ENCODE measurements around the gene MOB3B.

Gene MOB3B

DNA sequence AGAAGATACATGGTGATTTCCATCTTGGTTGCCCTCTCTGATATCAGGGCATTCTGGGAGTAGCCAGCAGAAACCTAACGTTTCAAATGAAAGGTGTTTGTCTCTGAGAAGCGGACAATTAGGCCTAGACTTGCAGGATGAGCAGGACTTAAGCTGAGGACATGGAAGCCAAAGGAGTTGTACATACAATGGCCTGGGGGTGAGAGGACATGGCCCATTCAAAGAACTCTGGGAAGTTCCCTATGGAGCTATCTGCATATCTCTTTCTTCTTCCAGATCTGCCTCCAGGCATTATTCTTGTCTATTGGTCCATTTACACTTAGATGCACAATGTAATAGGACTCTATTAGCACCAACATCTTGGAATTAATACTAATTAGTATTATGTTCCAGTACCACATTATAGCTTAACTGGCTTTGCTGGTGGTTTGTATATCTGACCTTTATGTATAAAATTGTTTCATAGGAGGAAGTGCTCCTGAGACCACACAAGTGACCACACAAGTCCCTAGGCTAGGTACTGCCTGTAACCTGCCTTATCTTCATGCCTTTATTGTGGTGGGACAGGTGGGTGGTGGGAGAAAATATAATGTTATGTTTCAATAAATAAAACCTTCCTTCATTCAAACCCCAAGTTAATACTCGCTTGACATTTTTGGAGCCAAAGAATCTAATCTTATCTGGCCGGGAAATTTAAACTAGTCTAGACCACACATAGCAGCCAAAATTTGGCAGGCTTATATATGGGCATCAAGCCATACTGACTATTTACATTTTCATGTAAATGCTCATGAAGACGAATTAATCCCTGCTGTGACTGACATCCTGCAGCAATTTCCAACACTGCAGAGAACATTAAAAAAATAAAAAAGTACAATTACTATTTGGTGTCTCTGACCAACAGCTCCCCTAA is 180.6 kb downstream of the MOB3B start:
- in situ Hi-C loops (cut with MboI; ENCODE audit: low sequenced_read_pairs): no loop called here

DNA sequence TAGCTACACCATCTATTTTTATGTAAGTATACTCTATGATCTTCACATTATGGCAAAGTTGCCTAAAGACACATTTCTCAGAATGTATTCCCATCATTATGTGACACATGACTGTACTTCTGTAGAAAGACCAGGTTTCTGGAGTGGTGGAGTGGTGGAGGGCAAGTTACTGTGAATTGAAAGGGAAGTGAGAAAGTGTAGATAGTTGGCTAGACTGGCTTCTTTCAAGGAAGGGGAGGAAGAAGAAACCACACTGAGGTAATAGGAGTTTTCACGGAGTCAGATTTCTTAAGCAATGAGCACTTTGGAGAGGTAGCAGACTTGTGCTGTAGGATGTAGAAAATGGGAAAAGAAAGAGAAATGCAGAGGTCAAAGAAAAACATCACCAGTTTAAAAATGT is 181.7 kb downstream of the MOB3B start:
- in situ Hi-C loops (cut with MboI; ENCODE audit: low sequenced_read_pairs): no loop called here

DNA sequence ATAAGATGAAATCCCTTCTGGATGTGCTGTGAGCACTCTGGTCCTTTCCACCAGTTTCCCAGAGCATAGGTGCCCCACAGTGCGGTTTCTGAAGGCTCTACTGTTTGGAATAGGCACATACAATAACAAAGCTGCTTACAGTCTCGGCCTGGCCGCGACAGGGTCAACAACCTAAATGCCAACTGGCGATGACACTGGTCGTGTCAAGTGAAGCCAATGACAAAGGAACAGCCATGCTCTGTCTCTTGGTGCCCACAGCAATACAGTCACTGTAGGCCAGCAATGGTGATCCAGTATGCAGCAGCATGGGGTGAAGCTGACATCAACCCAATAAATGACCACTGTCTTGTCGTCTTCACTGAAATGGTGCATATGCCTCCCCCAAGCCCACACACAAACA is 184.8 kb downstream of the MOB3B start:
- in situ Hi-C loops (cut with MboI; ENCODE audit: low sequenced_read_pairs): no loop called here

DNA sequence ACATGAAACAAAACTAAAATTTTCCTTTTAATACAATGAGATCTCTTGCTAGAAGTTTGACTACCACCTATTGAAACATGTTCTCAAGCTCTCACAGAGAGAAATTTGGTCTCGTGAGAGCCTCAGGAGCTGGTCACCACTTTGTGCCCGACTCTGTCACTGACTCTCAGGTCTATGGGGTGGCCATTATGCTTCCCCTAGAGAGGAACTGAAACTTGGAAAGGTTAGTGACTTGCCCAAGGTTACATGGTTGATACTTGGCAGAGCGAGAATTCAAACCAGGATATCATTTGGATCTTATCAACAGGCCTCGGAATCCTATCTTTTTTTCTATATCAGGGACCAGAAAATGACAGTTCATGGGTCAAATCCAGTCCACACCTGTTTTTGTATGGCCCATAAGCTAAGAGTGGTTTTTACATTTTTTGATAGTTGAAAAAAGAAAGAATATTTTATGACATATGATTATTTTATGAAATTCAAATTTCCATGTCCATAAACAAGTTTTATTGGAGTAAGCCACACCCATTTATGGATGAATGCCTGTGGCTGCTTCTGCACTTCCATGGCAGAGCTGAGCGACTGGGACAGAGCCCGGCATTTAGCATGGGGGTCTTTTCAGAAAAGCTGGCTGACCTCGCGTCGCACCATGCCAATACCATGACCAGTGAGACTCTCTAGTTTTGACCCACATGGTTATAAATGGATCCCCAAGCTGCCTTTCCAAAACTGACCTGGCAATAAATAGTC is 187.9 kb downstream of the MOB3B start:
- in situ Hi-C loops (cut with MboI; ENCODE audit: low sequenced_read_pairs): no loop called here

DNA sequence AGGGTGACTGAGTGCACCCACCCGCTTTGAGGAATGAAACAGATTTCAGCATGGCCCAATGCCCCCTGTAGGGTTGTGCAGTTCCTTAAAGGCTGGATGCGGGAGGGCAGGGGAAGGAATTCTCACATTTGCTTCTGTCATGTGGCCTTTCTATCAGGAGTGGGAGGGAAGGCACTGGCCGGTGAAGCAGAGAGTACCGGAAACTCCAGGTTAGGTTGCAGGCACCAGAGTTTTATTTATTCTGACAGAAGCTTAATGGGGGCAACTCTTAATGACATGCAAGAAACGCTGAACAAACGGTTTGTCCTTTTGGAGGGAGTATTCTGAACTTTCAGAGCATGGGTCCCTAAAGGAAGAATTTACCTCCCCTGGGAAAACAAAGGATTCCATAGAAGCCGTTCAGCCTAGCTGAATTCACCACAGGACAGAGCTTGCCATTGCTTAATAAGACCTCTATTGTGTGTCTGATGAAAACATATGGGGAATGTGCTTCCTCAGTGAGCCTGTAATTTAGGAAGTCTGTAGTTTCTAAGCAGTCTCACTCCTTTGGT is 188.6 kb downstream of the MOB3B start:
- in situ Hi-C loops (cut with MboI; ENCODE audit: low sequenced_read_pairs): no loop called here

DNA sequence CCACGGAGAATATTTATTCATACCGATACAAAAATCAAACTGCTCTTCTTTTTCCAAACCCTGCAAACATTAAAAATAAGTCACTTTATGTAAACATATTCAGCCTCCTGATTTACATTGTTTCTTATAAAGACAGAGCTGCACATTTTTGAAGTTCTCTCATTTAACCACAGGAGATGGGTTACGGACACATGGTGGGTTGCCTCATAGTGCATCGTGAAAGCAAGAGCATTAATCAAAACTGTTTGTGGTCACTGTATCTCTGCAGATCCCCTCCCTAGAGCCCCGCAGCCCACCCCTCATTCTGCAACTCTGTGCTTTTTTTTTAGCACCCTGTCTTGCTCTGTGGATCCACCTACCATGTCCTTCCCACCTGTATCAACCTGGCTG is 189.3 kb downstream of the MOB3B start:
- in situ Hi-C loops (cut with MboI; ENCODE audit: low sequenced_read_pairs): no loop called here

DNA sequence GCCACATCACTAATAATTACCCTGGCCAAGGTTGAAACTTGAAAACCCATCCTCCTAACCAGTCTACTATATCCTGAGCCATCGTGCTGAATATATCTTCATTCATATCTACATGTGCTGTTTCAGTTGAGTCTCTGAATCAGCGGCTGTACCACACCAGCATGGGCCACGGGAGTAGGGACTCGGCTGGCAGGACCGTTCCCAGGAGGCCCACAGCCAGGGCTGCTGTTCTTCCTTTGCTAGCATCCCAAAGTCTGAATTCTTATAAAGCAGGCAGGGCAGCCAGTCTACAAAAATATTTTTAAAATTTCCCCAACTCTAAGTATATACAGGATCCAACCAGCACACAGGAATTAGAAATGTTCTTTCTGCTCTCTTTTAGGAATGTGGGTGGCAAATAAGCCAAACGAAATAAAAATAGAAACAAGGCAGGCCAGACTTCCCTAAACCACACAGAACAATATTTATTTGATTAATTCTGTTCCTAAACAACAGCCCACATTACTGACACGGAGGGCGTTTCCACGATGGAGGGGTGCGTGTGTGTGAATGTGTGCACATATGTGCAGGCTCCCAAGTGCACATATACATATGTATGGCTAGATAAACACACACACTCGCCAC is 189.8 kb downstream of the MOB3B start:
- in situ Hi-C loops (cut with MboI; ENCODE audit: low sequenced_read_pairs): no loop called here

DNA sequence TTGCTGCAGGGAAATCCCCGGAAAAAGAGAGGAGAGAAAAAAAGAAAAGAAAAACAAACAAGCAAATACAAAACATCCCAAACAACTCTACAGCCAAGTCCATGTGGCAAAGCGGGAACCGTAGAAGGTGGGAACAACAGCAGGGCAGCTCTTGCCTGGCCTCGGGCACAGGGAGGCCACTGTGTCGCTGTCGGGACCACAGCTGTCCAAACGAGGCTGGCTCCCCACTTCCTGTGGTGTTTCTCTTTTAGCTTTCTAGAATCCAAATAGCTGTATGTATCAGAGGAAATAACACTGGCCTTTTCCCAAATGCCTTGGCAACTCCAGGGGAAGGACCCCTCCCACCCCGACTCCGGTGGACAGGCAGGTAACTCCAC is 191.1 kb downstream of the MOB3B start:
- in situ Hi-C loops (cut with MboI; ENCODE audit: low sequenced_read_pairs): no loop called here

DNA sequence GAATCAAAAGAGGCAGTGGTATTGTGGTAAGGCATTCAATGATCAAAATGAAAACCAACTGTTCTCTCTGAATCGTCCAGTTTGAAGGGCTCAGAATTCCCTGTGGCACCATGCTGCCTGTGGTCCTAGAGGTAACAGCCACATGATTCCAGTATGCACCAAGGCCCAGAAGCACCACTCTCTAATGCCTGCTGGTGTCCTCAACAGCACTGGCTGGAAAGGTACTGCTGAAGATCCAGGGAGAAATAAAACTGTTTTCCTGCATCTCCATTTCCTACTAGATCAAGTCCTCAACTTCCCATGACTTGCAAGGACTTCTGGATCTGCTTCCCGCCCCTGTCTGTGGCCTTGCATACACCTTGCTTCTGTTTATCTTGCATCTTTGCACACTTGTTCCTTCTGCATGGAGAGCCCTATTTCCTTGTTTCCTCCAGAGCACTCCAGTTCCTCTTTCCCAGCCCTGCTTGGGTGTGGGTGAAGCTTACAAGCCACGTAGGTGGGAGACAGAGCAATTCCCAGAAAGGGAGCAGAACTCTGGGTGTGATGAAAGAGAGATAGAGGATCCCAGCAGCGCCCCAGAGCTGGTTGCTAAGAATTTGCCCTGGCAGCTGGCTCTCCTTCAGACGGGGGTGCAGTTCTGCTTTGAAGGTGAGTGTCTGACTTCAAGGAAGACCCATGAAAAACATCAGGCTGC is 191.6 kb downstream of the MOB3B start:
- in situ Hi-C loops (cut with MboI; ENCODE audit: low sequenced_read_pairs): no loop called here

DNA sequence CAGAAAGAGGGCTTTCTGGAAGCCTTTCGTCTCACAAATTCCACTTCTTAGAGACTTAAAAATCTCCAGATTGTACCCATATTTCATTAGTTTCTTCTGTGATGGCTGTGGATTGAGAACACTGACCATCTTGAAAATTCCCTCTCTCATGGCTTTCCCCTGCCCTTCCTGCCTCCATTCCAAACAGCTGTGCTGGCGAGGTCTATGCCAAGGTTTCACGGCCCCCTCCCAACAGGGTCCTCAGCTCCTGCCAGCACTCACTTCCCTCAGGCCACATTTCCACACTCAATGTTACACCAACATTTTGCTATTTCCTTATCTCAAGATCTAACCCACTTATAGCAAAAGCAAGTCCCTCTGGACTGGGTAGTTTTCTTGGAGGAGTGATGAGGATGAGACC is 192.4 kb downstream of the MOB3B start:
- in situ Hi-C loops (cut with MboI; ENCODE audit: low sequenced_read_pairs): no loop called here

DNA sequence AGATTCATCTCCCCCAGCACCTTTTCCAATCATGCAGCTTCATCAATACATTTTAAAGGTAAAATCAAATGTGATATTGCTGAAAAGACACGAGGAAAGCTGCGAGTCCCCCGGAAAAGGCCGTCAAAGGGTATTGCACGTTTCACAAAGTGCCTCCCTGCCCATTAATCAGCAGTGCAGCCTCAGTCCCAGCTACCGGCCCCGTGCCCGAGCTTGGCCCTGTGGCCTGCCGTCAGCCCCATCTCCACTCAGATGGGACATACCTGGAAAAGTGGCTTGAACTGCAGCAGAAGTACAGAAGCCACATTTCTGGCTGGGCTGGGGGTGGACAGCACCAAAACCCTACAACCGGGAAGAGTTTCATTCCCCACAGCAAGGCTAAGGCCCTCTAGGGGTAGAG is 192.8 kb downstream of the MOB3B start:
- in situ Hi-C loops (cut with MboI; ENCODE audit: low sequenced_read_pairs): no loop called here

DNA sequence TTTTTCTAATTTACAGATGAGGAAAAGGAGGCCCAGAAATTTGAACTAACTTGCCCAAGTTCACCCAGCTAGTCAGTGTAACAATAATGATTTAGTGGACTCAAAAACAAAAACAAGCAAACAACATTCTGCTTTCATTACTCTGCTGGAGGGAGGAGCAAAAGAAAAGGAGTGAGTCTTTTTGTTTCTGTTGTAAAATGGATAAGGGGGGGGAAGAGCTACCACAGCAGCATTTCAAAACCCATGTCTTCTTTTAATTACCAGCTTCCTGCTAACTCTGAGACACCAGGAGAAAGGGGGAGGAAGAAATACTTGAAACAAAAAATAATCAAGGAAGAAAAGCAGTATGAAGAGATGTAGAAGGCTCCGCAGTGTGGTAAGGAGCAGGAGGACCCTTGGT is 193.5 kb downstream of the MOB3B start:
- in situ Hi-C loops (cut with MboI; ENCODE audit: low sequenced_read_pairs): no loop called here

DNA sequence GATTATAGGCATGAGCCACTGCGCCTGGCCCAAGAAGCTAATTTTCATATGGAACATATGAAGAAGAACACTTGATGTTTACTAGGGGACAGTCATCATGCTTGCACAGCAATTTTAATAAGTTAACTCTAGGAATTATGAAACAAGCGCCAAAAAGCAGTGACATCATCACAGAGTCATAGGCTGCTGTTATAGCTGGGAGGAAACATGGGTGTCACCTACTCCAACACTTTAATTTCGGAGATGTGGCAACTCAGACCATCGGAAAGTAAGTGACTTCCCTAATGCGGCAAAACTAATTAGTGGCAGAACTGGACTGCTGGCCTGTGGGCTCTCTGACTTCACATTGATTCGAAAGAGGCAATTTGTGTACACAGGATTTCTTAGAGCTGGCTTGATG is 194.5 kb downstream of the MOB3B start:
- in situ Hi-C loops (cut with MboI; ENCODE audit: low sequenced_read_pairs): no loop called here

DNA sequence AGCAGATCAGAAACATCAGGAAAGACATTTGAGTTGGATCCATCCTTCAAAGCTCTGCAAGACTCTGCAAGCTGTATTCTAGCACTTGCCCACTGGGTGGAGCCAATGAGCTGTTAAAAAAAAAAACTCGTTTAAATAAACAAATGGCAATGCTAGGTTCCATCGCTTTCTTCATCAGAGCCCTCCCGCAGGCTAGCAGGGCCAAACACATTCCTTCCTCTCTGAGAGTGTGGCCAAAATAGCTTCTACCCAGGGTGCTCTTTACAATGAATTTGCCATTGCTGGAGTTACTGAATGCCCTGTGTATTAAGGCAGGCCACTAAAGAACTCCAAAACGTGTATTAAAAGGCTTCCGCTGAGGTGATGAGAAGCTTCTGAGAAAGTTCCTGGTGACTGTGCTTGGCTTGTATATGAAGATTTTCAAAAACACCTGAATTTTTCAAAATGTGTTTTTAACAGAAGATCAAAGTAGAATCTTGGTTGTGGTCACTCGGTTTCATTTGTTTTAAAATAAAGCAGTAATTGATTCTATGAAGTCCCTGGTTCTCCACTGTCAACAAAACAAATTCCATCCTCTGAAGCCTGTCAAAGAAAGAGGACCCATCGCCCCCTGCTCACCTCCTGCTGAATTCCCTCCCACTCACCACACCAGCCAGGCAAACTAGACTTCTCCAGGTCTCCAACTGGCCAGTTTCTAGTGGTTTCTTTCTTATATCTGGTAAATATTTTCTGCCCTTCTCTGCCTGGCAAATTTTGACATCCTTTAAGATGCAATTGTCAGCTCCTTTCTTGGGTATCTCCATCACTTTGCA is 196.2 kb downstream of the MOB3B start:
- in situ Hi-C loops (cut with MboI; ENCODE audit: low sequenced_read_pairs): no loop called here

DNA sequence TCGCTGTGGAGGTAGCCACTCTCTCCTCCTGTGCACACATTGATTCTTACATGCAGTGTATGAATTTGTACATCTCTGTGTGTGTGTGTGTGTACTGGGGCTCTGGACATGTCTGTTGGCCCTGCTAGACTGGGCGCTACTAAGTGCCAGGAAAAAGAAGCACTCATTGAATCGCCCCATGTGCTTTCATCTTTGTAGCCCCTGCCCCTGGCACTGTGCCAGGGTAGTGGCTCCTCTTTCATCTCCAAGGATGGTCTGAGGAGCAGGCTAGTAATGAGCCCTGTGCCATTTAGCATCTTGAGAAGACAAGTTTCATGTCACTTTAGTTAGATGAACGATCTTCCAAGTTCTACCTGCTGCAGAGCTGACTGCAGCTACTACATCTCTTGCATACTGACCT is 198.2 kb downstream of the MOB3B start:
- in situ Hi-C loops (cut with MboI; ENCODE audit: low sequenced_read_pairs): no loop called here

DNA sequence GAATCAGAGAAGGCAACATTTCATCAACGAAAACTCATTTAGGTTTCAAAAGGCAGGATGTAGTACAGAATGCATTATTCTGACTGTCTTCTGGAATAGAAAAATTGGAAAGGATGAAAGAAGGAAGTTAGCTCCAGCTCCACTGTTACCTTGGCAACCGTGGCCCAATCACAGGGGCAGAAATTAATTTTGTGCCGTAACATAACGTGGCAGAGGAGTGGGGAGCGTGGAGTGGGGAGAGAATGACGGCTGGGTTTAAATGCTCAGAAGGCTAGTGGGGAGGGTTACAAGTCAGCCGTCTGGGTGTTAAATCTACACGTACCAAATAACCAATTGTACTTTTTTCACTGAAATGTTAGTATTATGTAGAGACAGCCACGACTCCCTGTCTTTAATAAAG is 200.3 kb downstream of the MOB3B start:
- in situ Hi-C loops (cut with MboI; ENCODE audit: low sequenced_read_pairs): no loop called here

DNA sequence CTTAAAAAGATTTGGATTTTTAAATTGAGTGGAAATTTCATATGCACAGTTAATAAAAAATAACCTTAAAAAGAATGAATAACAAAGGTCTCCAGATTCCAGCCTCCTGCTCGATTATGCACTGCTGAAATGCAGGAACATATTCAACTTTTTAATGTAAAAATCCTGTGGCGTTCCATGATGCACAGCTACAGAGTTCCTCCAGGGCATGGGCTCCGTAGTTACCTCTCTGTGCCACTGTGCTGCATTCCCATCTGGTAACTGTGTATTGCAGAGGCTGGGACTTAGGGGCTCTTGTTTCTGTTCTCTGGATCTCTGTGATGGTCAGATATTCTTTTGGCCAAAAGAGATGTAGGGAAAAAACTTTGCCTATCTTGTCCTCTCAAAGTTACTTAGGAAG is 201.1 kb downstream of the MOB3B start:
- in situ Hi-C loops (cut with MboI; ENCODE audit: low sequenced_read_pairs): no loop called here

DNA sequence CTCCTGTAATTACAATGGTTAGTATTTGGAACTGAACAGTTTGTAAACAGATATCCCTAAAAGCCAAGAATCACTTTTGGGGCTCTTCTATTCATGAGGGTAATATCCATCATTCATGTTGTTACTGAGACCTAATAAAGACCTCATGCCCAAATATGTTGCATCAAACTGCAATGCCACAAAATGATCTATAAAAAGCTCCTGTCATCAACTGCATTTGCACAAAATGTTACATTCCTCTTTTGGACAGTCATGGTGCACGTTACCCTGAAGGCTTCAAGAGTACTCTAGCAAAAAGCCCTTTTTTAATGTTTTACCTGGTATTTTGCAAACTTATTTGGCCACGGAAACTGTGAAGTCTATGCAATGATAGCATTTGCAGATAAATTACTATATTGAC is 218.4 kb downstream of the MOB3B start:
- in situ Hi-C loops (cut with MboI; ENCODE audit: low sequenced_read_pairs): loop anchor here (25.0 kb wide), 1 partner anchor 226 kb away; the partner anchor contains the start of gene MOB3B

DNA sequence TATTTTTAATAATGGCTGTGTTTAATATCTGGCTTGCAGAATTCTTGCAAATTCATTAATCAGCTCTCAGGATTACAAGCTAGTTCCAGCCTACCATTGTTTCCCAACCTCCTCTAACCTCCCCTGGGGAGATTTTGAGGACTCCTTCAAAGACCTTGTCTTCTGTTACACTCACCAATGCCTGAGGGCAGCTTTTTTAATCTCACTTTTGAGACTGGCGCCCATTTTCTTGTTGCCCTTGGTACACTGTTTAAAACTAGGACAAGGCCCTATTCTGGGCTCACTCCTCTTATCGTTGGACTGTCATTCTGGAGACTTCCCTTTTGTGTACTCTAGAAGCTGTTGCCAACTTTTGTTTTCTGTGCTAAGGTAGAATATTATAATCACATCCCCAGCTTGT is 219.0 kb downstream of the MOB3B start:
- in situ Hi-C loops (cut with MboI; ENCODE audit: low sequenced_read_pairs): loop anchor here (25.0 kb wide), 1 partner anchor 227 kb away; the partner anchor contains the start of gene MOB3B
